IMR-90 (cell line): ENCODE data around the gene RGS10. TPM values are rescaled to one million over a fixed set of nuclear protein-coding genes. Genes with fewer than 3 reads are reported as not detected.

Source experiments
- ATAC-seq: fragments of 200-7000 bp; cut with Tn5 transposase; 2 replicates; pipeline ENCODE4 v1.9.1; 2020; ENCODE audit warnings: low read depth, mild to moderate bottlenecking, moderate library complexity
- BruUV-seq: library from RNA; stranded (reverse); fragments of 400-500 nt; replicated peaks from 2 replicates; lab custom pipeline; 2021; lab: Mats Ljungman, UMichigan
- CTCF ChIA-PET: fragments of 300-600 bp; formaldehyde crosslinking; extraction: SDS; loops from one replicate; lab custom pipeline; 2021; ENCODE audit warnings: antibody characterized with exemption; lab: Yijun Ruan, JAX
- POLR2A ChIA-PET: fragments of 300-600 bp; sonication (Branson Sonifier 250); formaldehyde crosslinking; loops from one replicate; lab custom pipeline; 2022; ENCODE audit warnings: antibody characterized with exemption; ENCODE audit not compliant: unreplicated experiment; lab: Charles Lee
- DNase-seq: peaks from one replicate; pipeline ENCODE4 v3.0.0; 2013
- H2AFZ ChIP-seq: replicated peaks from 2 replicates; pipeline ENCODE3; 2013; ENCODE audit warnings: low read length, mild to moderate bottlenecking; ENCODE audit not compliant: poor library complexity
- H2AK5ac ChIP-seq: 2 replicates; pipeline ENCODE4 v1.6.1; 2013; ENCODE audit warnings: low read depth, low read length, inconsistent platforms
- H2AK9ac ChIP-seq: replicated peaks from 2 replicates; pipeline ENCODE3; 2013; ENCODE audit warnings: mild to moderate bottlenecking, low read depth, low read length, moderate library complexity; ENCODE audit not compliant: poor library complexity
- H2BK120ac ChIP-seq: 2 replicates; pipeline ENCODE4 v1.6.1; 2013; ENCODE audit warnings: low read depth, low read length, inconsistent platforms
- H2BK15ac ChIP-seq: 3 replicates; pipeline ENCODE4 v1.6.1; 2013; ENCODE audit warnings: low read depth, low read length, inconsistent platforms
- H2BK20ac ChIP-seq: 2 replicates; pipeline ENCODE4 v1.6.1; 2013; ENCODE audit warnings: low read depth, mild to moderate bottlenecking, inconsistent platforms, low read length, moderate library complexity
- H2BK5ac ChIP-seq: 2 replicates; pipeline ENCODE4 v1.6.1; 2013; ENCODE audit warnings: mild to moderate bottlenecking, low read depth, low read length, inconsistent platforms; ENCODE audit not compliant: poor library complexity, severe bottlenecking
- H3K14ac ChIP-seq: replicated peaks from 2 replicates; pipeline ENCODE4 v1.6.1; 2013; ENCODE audit warnings: low read depth, low read length, inconsistent platforms
- H3K18ac ChIP-seq: 2 replicates; pipeline ENCODE4 v1.6.1; 2013; ENCODE audit warnings: low read depth, low read length, control low read depth
- H3K23ac ChIP-seq: 2 replicates; pipeline ENCODE4 v1.6.1; 2013; ENCODE audit warnings: low read depth, low read length, inconsistent platforms
- H3K27ac ChIP-seq: 2 replicates; pipeline ENCODE4 v1.5.1; 2013; ENCODE audit warnings: mild to moderate bottlenecking, control low read depth, low read length; ENCODE audit not compliant: insufficient read depth
- H3K27me3 ChIP-seq: 2 replicates; pipeline ENCODE4 v1.6.1; 2013; ENCODE audit warnings: low read length; ENCODE audit not compliant: control insufficient read depth, insufficient read depth
- H3K36me3 ChIP-seq: 2 replicates; pipeline ENCODE4 v1.6.1; 2013; ENCODE audit warnings: low read length, mixed read lengths; ENCODE audit not compliant: control insufficient read depth, insufficient read depth
- H3K4ac ChIP-seq: 2 replicates; pipeline ENCODE4 v1.6.1; 2013; ENCODE audit warnings: low read depth, low read length, inconsistent platforms
- H3K4me1 ChIP-seq: 2 replicates; pipeline ENCODE4 v1.6.1; 2013; ENCODE audit warnings: low read length, mixed read lengths; ENCODE audit not compliant: control insufficient read depth, insufficient read depth
- H3K4me2 ChIP-seq: 2 replicates; pipeline ENCODE4 v1.6.1; 2013; ENCODE audit warnings: low read depth, mild to moderate bottlenecking, control low read depth, low read length, moderate library complexity
- H3K4me3 ChIP-seq: 2 replicates; pipeline ENCODE4 v1.5.1; 2013; ENCODE audit warnings: low read depth, mild to moderate bottlenecking, control low read depth, low read length, moderate library complexity; ENCODE audit not compliant: insufficient read depth
- H3K56ac ChIP-seq: 2 replicates; pipeline ENCODE4 v1.6.1; 2013; ENCODE audit warnings: low read length, inconsistent platforms; ENCODE audit not compliant: insufficient read depth; ENCODE audit errors: extremely low read depth
- H3K79me1 ChIP-seq, 2 experiments: 2 replicates each; pipeline ENCODE4 v1.6.1; 2013; ENCODE audit warnings: low read length in 2 of 2, inconsistent platforms in 1 of 2, low read depth in 1 of 2
- H3K9ac ChIP-seq: 2 replicates; pipeline ENCODE4 v1.6.1; 2013; ENCODE audit warnings: low read depth, low read length, control low read depth
- H3K9me1 ChIP-seq: 2 replicates; pipeline ENCODE4 v1.6.1; 2013; ENCODE audit warnings: low read length, inconsistent platforms; ENCODE audit not compliant: insufficient read depth
- H3K9me3 ChIP-seq: 2 replicates; pipeline ENCODE4 v1.6.1; 2013; ENCODE audit warnings: low read length; ENCODE audit not compliant: control insufficient read depth, insufficient read depth
- H4K20me1 ChIP-seq: 2 replicates; pipeline ENCODE4 v1.6.1; 2013; ENCODE audit warnings: low read length, inconsistent platforms; ENCODE audit not compliant: insufficient read depth
- H4K5ac ChIP-seq: 2 replicates; pipeline ENCODE4 v1.6.1; 2013; ENCODE audit warnings: mild to moderate bottlenecking, low read depth, low read length, control low read depth
- H4K8ac ChIP-seq, 2 experiments: 2 replicates each; pipeline ENCODE4 v1.6.1; 2013; ENCODE audit warnings: low read depth in 2 of 2, low read length in 2 of 2, control low read depth in 1 of 2, inconsistent platforms in 1 of 2
- H4K91ac ChIP-seq: 2 replicates; pipeline ENCODE4 v1.6.1; 2013; ENCODE audit warnings: low read depth, low read length, inconsistent platforms; ENCODE audit not compliant: insufficient read depth
- BHLHE40 ChIP-seq: fragments of 150-350 bp; IDR thresholded peaks from 2 replicates; pipeline ENCODE4 v1.6.1; 2016; ENCODE audit warnings: mild to moderate bottlenecking, low read depth, low read length
- CEBPB ChIP-seq: IDR thresholded peaks from 2 replicates; pipeline ENCODE4 v1.6.1; 2012; ENCODE audit warnings: low read depth, low read length, improper control_type of control experiment
- CHD1 ChIP-seq: IDR thresholded peaks from 2 replicates; pipeline ENCODE4 v1.6.1; 2012; ENCODE audit warnings: low read depth, low read length, improper control_type of control experiment
- FOS ChIP-seq: fragments of 150-350 bp; IDR thresholded peaks from 2 replicates; pipeline ENCODE4 v1.6.1; 2016; ENCODE audit warnings: low read depth, low read length
- MAFK ChIP-seq: IDR thresholded peaks from 2 replicates; pipeline ENCODE4 v1.6.1; 2012; ENCODE audit warnings: low read depth, low read length, improper control_type of control experiment
- MAZ ChIP-seq: IDR thresholded peaks from 2 replicates; pipeline ENCODE4 v1.6.1; 2012; ENCODE audit warnings: low read depth, mild to moderate bottlenecking, low read length, improper control_type of control experiment, moderate library complexity, borderline replicate concordance
- MXI1 ChIP-seq: IDR thresholded peaks from 2 replicates; pipeline ENCODE4 v1.6.1; 2012; ENCODE audit warnings: low read depth, mild to moderate bottlenecking, low read length, moderate library complexity, borderline replicate concordance
- NFE2L2 ChIP-seq: fragments of 150-350 bp; IDR thresholded peaks from 2 replicates; pipeline ENCODE4 v1.6.1; 2016; ENCODE audit warnings: low read depth, mild to moderate bottlenecking, low read length
- POLR2A ChIP-seq: IDR thresholded peaks from 2 replicates; pipeline ENCODE4 v1.6.1; 2012; ENCODE audit warnings: mild to moderate bottlenecking, low read depth, low read length
- RAD21 ChIP-seq: IDR thresholded peaks from 2 replicates; pipeline ENCODE4 v1.6.1; 2012; ENCODE audit warnings: low read length, improper control_type of control experiment
- RCOR1 ChIP-seq: IDR thresholded peaks from 2 replicates; pipeline ENCODE4 v1.6.1; 2012; ENCODE audit warnings: mild to moderate bottlenecking, low read length, improper control_type of control experiment; ENCODE audit not compliant: insufficient replicate concordance
- RFX5 ChIP-seq: IDR thresholded peaks from 2 replicates; pipeline ENCODE4 v1.8.0; 2012; ENCODE audit warnings: low read depth, mild to moderate bottlenecking, low read length, moderate library complexity
- SMC3 ChIP-seq: fragments of 150-350 bp; IDR thresholded peaks from 2 replicates; pipeline ENCODE4 v1.6.1; 2016; ENCODE audit warnings: low read depth, mild to moderate bottlenecking, antibody characterized with exemption, low read length, moderate library complexity
- WGBS, 2 experiments: methylation state at CpG; one replicate each; pipeline versions ENCODE4 v1.1.5 to v1.1.7; 2013; ENCODE audit warnings: missing lambda C conversion rate in 2 of 2; ENCODE audit not compliant: insufficient read length in 1 of 2; ENCODE audit errors: extremely low coverage in 2 of 2; 5-methylcytosine and 5-hydroxymethylcytosine counted together
- dilution Hi-C: fragments of 300-500 bp; cut with HindIII; formaldehyde crosslinking; loops from one replicate; pipeline ENCODE4 v1.14.3; 2018; ENCODE audit warnings: low sequenced_read_pairs; ENCODE audit not compliant: unreplicated experiment
- in situ Hi-C: fragments of 300-500 bp; cut with MboI; formaldehyde crosslinking; loops from 3 replicates; pipeline ENCODE4 v1.14.3; 2019; ENCODE audit warnings: low sequenced_read_pairs, inconsistent platforms, mixed read lengths
- intact Hi-C: fragments of 100-400 bp; cut with micrococcal nuclease; formaldehyde crosslinking; loops from 2 replicates; pipeline ENCODE4 v1.10.0; 2022
- polyA plus RNA-seq, 3 experiments: library from polyadenylated mRNA; depleted of rRNA; stranded (reverse); fragments of >200 nt; gene quantifications; 2 replicates each; pipeline ENCODE4 v1.2.3, GENCODE V29; 2012; ENCODE audit warnings: low replicate concordance in 1 of 3
- total RNA-seq: library from RNA; depleted of rRNA; stranded (reverse); fragments of >200 nt; gene quantifications from 2 replicates; pipeline ENCODE4 v1.2.3, GENCODE V29; 2012
- TF ChIP-seq, protein P1 (sequence below): fragments of 150-350 bp; IDR thresholded peaks from 2 replicates; pipeline ENCODE4 v1.6.1; 2017; ENCODE audit warnings: mild to moderate bottlenecking, antibody characterized with exemption, low read length, low read depth
- TF ChIP-seq, protein P2 (sequence below): conservative IDR thresholded peaks from 2 replicates; pipeline ENCODE4 v1.5.1; 2012; ENCODE audit warnings: mild to moderate bottlenecking, low read depth, low read length, improper control_type of control experiment
- TF ChIP-seq, protein P3 (sequence below): fragments of 150-350 bp; IDR thresholded peaks from 2 replicates; pipeline ENCODE4 v1.6.1; 2016; ENCODE audit warnings: low read depth, mild to moderate bottlenecking, low read length, moderate library complexity, borderline replicate concordance

The RGS10 gene
- total and polyA plus RNA-seq, 2 of the 4 experiments (the other 2 are of a cell fraction): 35.3 to 89.7 TPM

DNA sequence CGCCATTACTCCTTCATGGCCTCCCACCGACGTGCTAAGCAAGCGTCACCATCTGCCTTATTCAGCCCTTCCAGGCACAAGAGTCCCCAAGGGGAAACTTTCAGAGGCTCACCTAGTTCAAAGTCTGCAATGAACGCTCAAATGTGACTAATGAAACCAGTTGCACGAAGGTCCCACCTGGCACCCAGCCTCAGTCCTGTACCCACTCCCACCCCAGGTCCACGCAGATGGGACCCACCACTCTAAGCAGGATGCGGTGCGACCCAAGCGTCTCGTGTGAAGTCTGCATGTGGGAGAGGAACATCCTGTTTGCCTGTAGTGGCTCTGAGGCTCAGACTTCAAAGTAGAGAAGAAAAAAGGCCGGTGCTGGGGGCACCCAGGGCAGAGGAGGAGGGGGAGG lies 40.3 kb downstream of the RGS10 start:
- Histone ChIP-seq H2AK5ac (no peak overlapping the region; the same call in 1 of the 2 replicates), H4K20me1 (no peaks in the 10 kb centered on the region), H2AFZ (no peak overlapping the region), H3K18ac (no peak overlapping the region), H3K9ac (no peak overlapping the region), H2BK15ac (no peak overlapping the region), H4K8ac (no peak overlapping the region), H2BK20ac (no peak overlapping the region), H3K9me1 (peaks cover 18% of the 10 kb centered on the region), H3K4me1 (peaks cover 5% of the 10 kb centered on the region), H2BK120ac (no peak overlapping the region), H3K56ac (no peak overlapping the region), H3K27ac (no peak overlapping the region), H3K79me1 (peaks cover 2 to 25% of the 10 kb centered on the region in 2 experiments; a peak in 2 of 4 replicates), H3K23ac (no peak overlapping the region), H3K4me2 (no peak overlapping the region), H3K27me3 (no peaks in the 10 kb centered on the region), H2AK9ac (no peak overlapping the region), H3K4me3 (no peak overlapping the region), H3K36me3 (peaks cover 47% of the 10 kb centered on the region), H3K9me3 (no peaks in the 10 kb centered on the region), H2BK5ac (no peak overlapping the region), H4K5ac (no peak overlapping the region), H3K14ac (no peak overlapping the region; the same call in 1 of the 2 replicates), H3K4ac (no peak overlapping the region), H4K91ac (no peak overlapping the region)
- TF ChIP-seq SMC3 (no peak), MAFK (no peak), NFE2L2 (no peak), RCOR1 (no peak), BHLHE40 (no peak), FOS (no peak), MXI1 (no peak), RFX5 (no peak), MAZ (no peak), POLR2A (no peak), RAD21 (no peak), CHD1 (no peak), CEBPB (no peak)
- TF ChIP-seq, protein P1, sequence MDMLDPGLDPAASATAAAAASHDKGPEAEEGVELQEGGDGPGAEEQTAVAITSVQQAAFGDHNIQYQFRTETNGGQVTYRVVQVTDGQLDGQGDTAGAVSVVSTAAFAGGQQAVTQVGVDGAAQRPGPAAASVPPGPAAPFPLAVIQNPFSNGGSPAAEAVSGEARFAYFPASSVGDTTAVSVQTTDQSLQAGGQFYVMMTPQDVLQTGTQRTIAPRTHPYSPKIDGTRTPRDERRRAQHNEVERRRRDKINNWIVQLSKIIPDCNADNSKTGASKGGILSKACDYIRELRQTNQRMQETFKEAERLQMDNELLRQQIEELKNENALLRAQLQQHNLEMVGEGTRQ: no peak
- TF ChIP-seq, protein P2, sequence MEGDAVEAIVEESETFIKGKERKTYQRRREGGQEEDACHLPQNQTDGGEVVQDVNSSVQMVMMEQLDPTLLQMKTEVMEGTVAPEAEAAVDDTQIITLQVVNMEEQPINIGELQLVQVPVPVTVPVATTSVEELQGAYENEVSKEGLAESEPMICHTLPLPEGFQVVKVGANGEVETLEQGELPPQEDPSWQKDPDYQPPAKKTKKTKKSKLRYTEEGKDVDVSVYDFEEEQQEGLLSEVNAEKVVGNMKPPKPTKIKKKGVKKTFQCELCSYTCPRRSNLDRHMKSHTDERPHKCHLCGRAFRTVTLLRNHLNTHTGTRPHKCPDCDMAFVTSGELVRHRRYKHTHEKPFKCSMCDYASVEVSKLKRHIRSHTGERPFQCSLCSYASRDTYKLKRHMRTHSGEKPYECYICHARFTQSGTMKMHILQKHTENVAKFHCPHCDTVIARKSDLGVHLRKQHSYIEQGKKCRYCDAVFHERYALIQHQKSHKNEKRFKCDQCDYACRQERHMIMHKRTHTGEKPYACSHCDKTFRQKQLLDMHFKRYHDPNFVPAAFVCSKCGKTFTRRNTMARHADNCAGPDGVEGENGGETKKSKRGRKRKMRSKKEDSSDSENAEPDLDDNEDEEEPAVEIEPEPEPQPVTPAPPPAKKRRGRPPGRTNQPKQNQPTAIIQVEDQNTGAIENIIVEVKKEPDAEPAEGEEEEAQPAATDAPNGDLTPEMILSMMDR: no peak
- TF ChIP-seq, protein P3, sequence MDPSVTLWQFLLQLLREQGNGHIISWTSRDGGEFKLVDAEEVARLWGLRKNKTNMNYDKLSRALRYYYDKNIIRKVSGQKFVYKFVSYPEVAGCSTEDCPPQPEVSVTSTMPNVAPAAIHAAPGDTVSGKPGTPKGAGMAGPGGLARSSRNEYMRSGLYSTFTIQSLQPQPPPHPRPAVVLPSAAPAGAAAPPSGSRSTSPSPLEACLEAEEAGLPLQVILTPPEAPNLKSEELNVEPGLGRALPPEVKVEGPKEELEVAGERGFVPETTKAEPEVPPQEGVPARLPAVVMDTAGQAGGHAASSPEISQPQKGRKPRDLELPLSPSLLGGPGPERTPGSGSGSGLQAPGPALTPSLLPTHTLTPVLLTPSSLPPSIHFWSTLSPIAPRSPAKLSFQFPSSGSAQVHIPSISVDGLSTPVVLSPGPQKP: no peak
- ChIA-PET POLR2A (no interaction called here), CTCF (no interaction called here)
- no TSS peak for BruUV-seq
- WGBS, 2 experiments: 80% methylated on average over 5 of the region's 12 CpGs; no CpG with 5 or more reads in 1 of the 2 experiments
- dilution Hi-C loops: no loop called here
- DNase-seq (no peak), ATAC-seq (no peak)
- intact Hi-C loops: no loop called here
- in situ Hi-C loops: no loop called here
